HCT116 (cell line): Measurements from ENCODE around the gene MSH6. TPM values are rescaled to one million over a fixed set of nuclear protein-coding genes. Genes with fewer than 3 reads are reported as not detected.

Experiments used
- ATAC-seq: fragments of 200-7000 bp; cut with Tn5 transposase; 2 replicates; pipeline ENCODE4 v1.9.1; 2020; ENCODE audit warnings: mild to moderate bottlenecking, moderate library complexity
- BruUV-seq: library from RNA; stranded (reverse); fragments of 400-500 nt; replicated peaks from 2 replicates; lab custom pipeline; 2021; lab: Mats Ljungman, UMichigan
- CTCF ChIA-PET: fragments of 300-600 bp; sonication (Branson Sonifier 250); formaldehyde crosslinking; loops from one replicate; lab custom pipeline; 2021; ENCODE audit warnings: antibody characterized with exemption; lab: Charles Lee
- POLR2A ChIA-PET: fragments of 300-600, 350-600 bp; sonication (Branson Sonifier 250); formaldehyde crosslinking; loops from one replicate; lab custom pipeline; 2021; ENCODE audit warnings: antibody characterized with exemption; lab: Charles Lee
- RAD21 ChIA-PET, 2 experiments: fragments of 300-600 bp; sonication (Branson Sonifier 250); formaldehyde crosslinking; loops; one replicate each; lab custom pipeline; 2023; ENCODE audit warnings: low total read pairs in 2 of 2; ENCODE audit not compliant: uncharacterized antibody in 2 of 2, unreplicated experiment in 2 of 2, low non-redundant PET in 1 of 2; lab: Charles Lee
- DNase-seq: peaks from one replicate; pipeline ENCODE4 v3.0.0-alpha.2; 2010; ENCODE audit warnings: low read depth, low spot score
- H2AFZ ChIP-seq: fragments of 200-600 bp; shearing (Covaris generic), sonication (generic); 2 replicates; pipeline ENCODE4 v1.6.1; 2017; ENCODE audit warnings: low read depth, mixed run types, mixed read lengths, antibody characterized with exemption, low read length; ENCODE audit not compliant: poor library complexity, severe bottlenecking
- H3K27ac ChIP-seq: 2 replicates; pipeline ENCODE4 v1.5.1; 2012; ENCODE audit warnings: low read depth, low read length
- H3K27me3 ChIP-seq: fragments of 200-600 bp; sonication (generic); 2 replicates; pipeline ENCODE4 v1.6.1; 2016; ENCODE audit warnings: mixed run types, low read length, mixed read lengths; ENCODE audit not compliant: insufficient read depth
- H3K36me3 ChIP-seq, 2 experiments: fragments of 200-500 bp in 1 of 2; fragments of 200-600 bp in 1 of 2; sonication (Bioruptor generic) in 1 of 2; sonication (generic) in 1 of 2; 2 replicates each; pipeline versions ENCODE4 v1.5.1 to v1.6.1; 2014 to 2016; ENCODE audit warnings: low read length in 2 of 2, inconsistent platforms in 1 of 2, mixed read lengths in 1 of 2, mixed run types in 1 of 2; ENCODE audit not compliant: insufficient read depth in 2 of 2, control insufficient read depth in 1 of 2
- H3K4me1 ChIP-seq, 2 experiments: fragments of 200-600 bp in 1 of 2; sonication (generic) in 1 of 2; 2 replicates each; pipeline versions ENCODE4 v1.5.1 to v1.6.1; 2012 to 2017; ENCODE audit warnings: low read length in 2 of 2, inconsistent platforms in 1 of 2, mild to moderate bottlenecking in 1 of 2, mixed read lengths in 1 of 2, mixed run types in 1 of 2, moderate library complexity in 1 of 2; ENCODE audit not compliant: insufficient read depth in 2 of 2, control insufficient read depth in 1 of 2
- H3K4me2 ChIP-seq: fragments of 200-600 bp; sonication (generic); 2 replicates; pipeline ENCODE4 v1.6.1; 2017; ENCODE audit warnings: mixed run types, low read length, mixed read lengths
- H3K4me3 ChIP-seq, 2 experiments: fragments of 200-600 bp in 1 of 2; sonication (generic) in 1 of 2; replicated peaks in 1 of 2; 2 replicates each; pipeline ENCODE4 v1.5.1; 2011 to 2016; ENCODE audit warnings: low read length in 2 of 2, control low read depth in 1 of 2, low read depth in 1 of 2, mild to moderate bottlenecking in 1 of 2, mixed read lengths in 1 of 2, mixed run types in 1 of 2
- H3K79me2 ChIP-seq: fragments of 200-600 bp; sonication (generic); 2 replicates; pipeline ENCODE4 v1.6.1; 2017; ENCODE audit warnings: mild to moderate bottlenecking, mixed run types, low read length, moderate library complexity, mixed read lengths; ENCODE audit not compliant: insufficient read depth
- H3K9ac ChIP-seq: fragments of 200-600 bp; sonication (generic); 2 replicates; pipeline ENCODE4 v1.6.1; 2016; ENCODE audit warnings: low read length, mixed read lengths
- H3K9me2 ChIP-seq: fragments of 200-600 bp; sonication (generic), shearing (Covaris generic); 2 replicates; pipeline ENCODE4 v1.6.1; 2017; ENCODE audit warnings: mixed run types, mild to moderate bottlenecking, moderate library complexity; ENCODE audit not compliant: insufficient read depth
- H3K9me3 ChIP-seq, 2 experiments: fragments of 200-500 bp in 1 of 2; fragments of 200-600 bp in 1 of 2; sonication (Bioruptor generic) in 1 of 2; sonication (generic) in 1 of 2; 2 replicates each; pipeline ENCODE4 v1.6.1; 2014 to 2017; ENCODE audit warnings: low read length in 2 of 2, mixed read lengths in 2 of 2, inconsistent platforms in 1 of 2, low read depth in 1 of 2, mild to moderate bottlenecking in 1 of 2, mixed run types in 1 of 2, moderate library complexity in 1 of 2; ENCODE audit not compliant: control insufficient read depth in 1 of 2, insufficient read depth in 1 of 2
- H4K20me1 ChIP-seq: fragments of 200-600 bp; sonication (generic), shearing (Covaris generic); 2 replicates; pipeline ENCODE4 v1.6.1; 2017; ENCODE audit warnings: mixed run types, mild to moderate bottlenecking, moderate library complexity; ENCODE audit not compliant: insufficient read depth
- CBX3 ChIP-seq: IDR thresholded peaks from 2 replicates; pipeline ENCODE4 v1.6.1; 2012; ENCODE audit warnings: low read depth
- ELF1 ChIP-seq: IDR thresholded peaks from 2 replicates; pipeline ENCODE4 v1.6.1; 2012; ENCODE audit warnings: low read depth, borderline replicate concordance
- EZH2 ChIP-seq: fragments of 200-600 bp; sonication (generic); IDR thresholded peaks from 2 replicates; pipeline ENCODE4 v1.6.1; 2017; ENCODE audit warnings: antibody characterized with exemption, mixed run types
- EZH2phosphoT487 ChIP-seq: fragments of 200-600 bp; IDR thresholded peaks from 2 replicates; pipeline ENCODE4 v1.6.1; 2018; ENCODE audit warnings: antibody characterized with exemption, borderline replicate concordance
- FOSL1 ChIP-seq: IDR thresholded peaks from 2 replicates; pipeline ENCODE4 v1.6.1; 2012; ENCODE audit warnings: low read depth
- JUND ChIP-seq: IDR thresholded peaks from 2 replicates; pipeline ENCODE4 v1.6.1; 2012
- POLR2AphosphoS5 ChIP-seq: IDR thresholded peaks from 2 replicates; pipeline ENCODE4 v1.6.1; 2011; ENCODE audit warnings: mild to moderate bottlenecking, low read depth, low read length, moderate library complexity
- SIN3A ChIP-seq: IDR thresholded peaks from 2 replicates; pipeline ENCODE4 v1.6.1; 2012; ENCODE audit warnings: low read depth
- ZFX ChIP-seq: fragments of 450-650 bp; IDR thresholded peaks from 2 replicates; pipeline ENCODE4 v1.6.1; 2017
- ZNF274 ChIP-seq: fragments of 200-500 bp; sonication (Bioruptor generic); IDR thresholded peaks from 2 replicates; pipeline ENCODE4 v1.6.1; 2014; ENCODE audit warnings: mild to moderate bottlenecking, low read depth, low read length, inconsistent platforms
- intact Hi-C: fragments of 100-400 bp; cut with micrococcal nuclease; formaldehyde crosslinking; loops from 2 replicates; pipeline ENCODE4 v1.10.0; 2022
- total RNA-seq: library from RNA; stranded (reverse); gene quantifications from one replicate; pipeline ENCODE4 v1.2.1, GENCODE V29; 2021; ENCODE audit not compliant: unreplicated experiment
- TF ChIP-seq, protein P1 (sequence below): IDR thresholded peaks from 2 replicates; pipeline ENCODE4 v1.6.1; 2012
- TF ChIP-seq, protein P2 (sequence below): IDR thresholded peaks from 2 replicates; pipeline ENCODE4 v1.6.1; 2012; ENCODE audit warnings: low read depth

Gene MSH6
- total RNA-seq, 1 experiment from 2014 or later, result 71.2 TPM

DNA sequence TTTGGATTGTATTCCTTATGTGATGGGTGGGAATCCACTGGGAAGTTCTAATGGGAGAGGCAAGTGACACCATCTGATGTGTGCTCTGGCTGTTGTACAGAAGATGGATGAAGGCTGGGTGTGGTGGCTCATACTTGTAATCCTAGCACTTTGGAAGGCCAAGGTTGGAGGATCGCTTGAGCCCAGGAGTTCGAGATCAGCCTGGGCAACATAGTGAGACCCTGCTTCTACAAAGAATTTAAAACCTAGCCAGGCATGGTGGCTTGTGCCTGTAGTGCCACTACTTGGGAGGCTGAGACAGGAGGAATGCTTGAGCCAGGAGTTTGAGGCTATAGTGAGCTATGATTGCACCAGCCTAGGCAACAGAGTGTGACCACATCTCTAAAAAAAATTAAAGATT, 10.6 kb upstream of the MSH6 start:
- POLR2A ChIA-PET, result no interaction called here
- no peak overlapping the region for H3K4me2 ChIP-seq
- CTCF ChIA-PET, result interaction anchor here (1.4 kb wide), 1 partner anchor 437 kb away, joined by 8 read pairs; no protein-coding TSS in a partner anchor
- ATAC-seq (no peak), DNase-seq (no peak)
- RAD21 ChIA-PET, result no interaction called here
- H3K9ac ChIP-seq, result no peak overlapping the region
- no peaks in the 10 kb centered on the region for H4K20me1 ChIP-seq
- peaks cover 3 to 16% of the 10 kb centered on the region in 2 experiments; a peak in 2 of 4 replicates for H3K4me1 ChIP-seq
- no peaks in the 10 kb centered on the region for H3K79me2 ChIP-seq
- no peaks in the 10 kb centered on the region for H3K27me3 ChIP-seq
- intact Hi-C loops, result no loop called here
- no peak overlapping the region for H3K27ac ChIP-seq
- no peak overlapping the region for H2AFZ ChIP-seq
- TF ChIP-seq ZFX (no peak), EZH2phosphoT487 (no peak), JUND (no peak), POLR2AphosphoS5 (no peak), ELF1 (no peak), CBX3 (no peak), ZNF274 (no peak), SIN3A (no peak), FOSL1 (no peak), EZH2 (no peak)
- TF ChIP-seq, protein P1, sequence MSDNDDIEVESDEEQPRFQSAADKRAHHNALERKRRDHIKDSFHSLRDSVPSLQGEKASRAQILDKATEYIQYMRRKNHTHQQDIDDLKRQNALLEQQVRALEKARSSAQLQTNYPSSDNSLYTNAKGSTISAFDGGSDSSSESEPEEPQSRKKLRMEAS, result no peak
- TF ChIP-seq, protein P2, sequence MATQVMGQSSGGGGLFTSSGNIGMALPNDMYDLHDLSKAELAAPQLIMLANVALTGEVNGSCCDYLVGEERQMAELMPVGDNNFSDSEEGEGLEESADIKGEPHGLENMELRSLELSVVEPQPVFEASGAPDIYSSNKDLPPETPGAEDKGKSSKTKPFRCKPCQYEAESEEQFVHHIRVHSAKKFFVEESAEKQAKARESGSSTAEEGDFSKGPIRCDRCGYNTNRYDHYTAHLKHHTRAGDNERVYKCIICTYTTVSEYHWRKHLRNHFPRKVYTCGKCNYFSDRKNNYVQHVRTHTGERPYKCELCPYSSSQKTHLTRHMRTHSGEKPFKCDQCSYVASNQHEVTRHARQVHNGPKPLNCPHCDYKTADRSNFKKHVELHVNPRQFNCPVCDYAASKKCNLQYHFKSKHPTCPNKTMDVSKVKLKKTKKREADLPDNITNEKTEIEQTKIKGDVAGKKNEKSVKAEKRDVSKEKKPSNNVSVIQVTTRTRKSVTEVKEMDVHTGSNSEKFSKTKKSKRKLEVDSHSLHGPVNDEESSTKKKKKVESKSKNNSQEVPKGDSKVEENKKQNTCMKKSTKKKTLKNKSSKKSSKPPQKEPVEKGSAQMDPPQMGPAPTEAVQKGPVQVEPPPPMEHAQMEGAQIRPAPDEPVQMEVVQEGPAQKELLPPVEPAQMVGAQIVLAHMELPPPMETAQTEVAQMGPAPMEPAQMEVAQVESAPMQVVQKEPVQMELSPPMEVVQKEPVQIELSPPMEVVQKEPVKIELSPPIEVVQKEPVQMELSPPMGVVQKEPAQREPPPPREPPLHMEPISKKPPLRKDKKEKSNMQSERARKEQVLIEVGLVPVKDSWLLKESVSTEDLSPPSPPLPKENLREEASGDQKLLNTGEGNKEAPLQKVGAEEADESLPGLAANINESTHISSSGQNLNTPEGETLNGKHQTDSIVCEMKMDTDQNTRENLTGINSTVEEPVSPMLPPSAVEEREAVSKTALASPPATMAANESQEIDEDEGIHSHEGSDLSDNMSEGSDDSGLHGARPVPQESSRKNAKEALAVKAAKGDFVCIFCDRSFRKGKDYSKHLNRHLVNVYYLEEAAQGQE, result no peak
- TF ChIP-seq, all 23 proteins: peak for 0
- Histone ChIP-seq H3K9me2 (no peaks in the 10 kb centered on the region), H3K4me3 (no peak overlapping the region), H3K36me3 (no peaks in the 10 kb centered on the region), H3K9me3 (peaks cover 0 to 7% of the 10 kb centered on the region in 2 experiments; a peak in 1 of 4 replicates)
- BruUV-seq, result no TSS peak
